Pons (tissue), 1 donor: ENCODE data around the gene GRIA1.

Experiments
- DNase-seq: peaks from one replicate; pipeline ENCODE4 v3.0.0-alpha.2; 2016; ENCODE audit warnings: low spot score

GRIA1 gene

GRCh38 chr5:153613144-153613543 lies 122.7 kb downstream of the GRIA1 start:
- DNase-seq, result no peak

- no peak for DNase-seq
Measured at GRCh38 chr5:153613672-153614071, 123.2 kb downstream of the GRIA1 start.

- DNase-seq, result no peak
Measured at GRCh38 chr5:153617190-153617589, 126.7 kb downstream of the GRIA1 start.

GRCh38 chr5:153618307-153618706 lies 127.8 kb downstream of the GRIA1 start:
- DNase-seq, result no peak

- DNase-seq, result no peak
Measured at GRCh38 chr5:153618867-153619266, 128.4 kb downstream of the GRIA1 start.

- no peak for DNase-seq
Measured at GRCh38 chr5:153619771-153620170, 129.3 kb downstream of the GRIA1 start.

- DNase-seq, result no peak
Measured at GRCh38 chr5:153623124-153623523, 132.7 kb downstream of the GRIA1 start.

- no peak for DNase-seq
Measured at GRCh38 chr5:153623751-153624450, 133.4 kb downstream of the GRIA1 start.

- no peak for DNase-seq
Measured at GRCh38 chr5:153624451-153624765, 133.9 kb downstream of the GRIA1 start.

- DNase-seq, result no peak
Measured at GRCh38 chr5:153625826-153626354, 135.4 kb downstream of the GRIA1 start.

- DNase-seq, result no peak
Measured at GRCh38 chr5:153626836-153627235, 136.4 kb downstream of the GRIA1 start.

- peak; percentile 45 for DNase-seq
Measured at GRCh38 chr5:153629027-153629895, 138.8 kb downstream of the GRIA1 start.

- no peak for DNase-seq
Measured at GRCh38 chr5:153630546-153630945, 140.1 kb downstream of the GRIA1 start.

- no peak for DNase-seq
Measured at GRCh38 chr5:153632748-153633290, 142.3 kb downstream of the GRIA1 start.

- no peak for DNase-seq
Measured at GRCh38 chr5:153636670-153637451, 146.4 kb downstream of the GRIA1 start.

- DNase-seq, result no peak
Measured at GRCh38 chr5:153640293-153640692, 149.8 kb downstream of the GRIA1 start.

- DNase-seq, result no peak
Measured at GRCh38 chr5:153641183-153641688, 150.8 kb downstream of the GRIA1 start.

GRCh38 chr5:153654504-153655200 lies 164.2 kb downstream of the GRIA1 start:
- DNase-seq, result no peak

- no peak for DNase-seq
Measured at GRCh38 chr5:153655201-153655510, 164.7 kb downstream of the GRIA1 start.

- no peak for DNase-seq
Measured at GRCh38 chr5:153658149-153658548, 167.7 kb downstream of the GRIA1 start.

GRCh38 chr5:153658606-153659005 lies 168.1 kb downstream of the GRIA1 start:
- no peak for DNase-seq
